Measurements from ENCODE around the gene PLA1A.

DNA sequence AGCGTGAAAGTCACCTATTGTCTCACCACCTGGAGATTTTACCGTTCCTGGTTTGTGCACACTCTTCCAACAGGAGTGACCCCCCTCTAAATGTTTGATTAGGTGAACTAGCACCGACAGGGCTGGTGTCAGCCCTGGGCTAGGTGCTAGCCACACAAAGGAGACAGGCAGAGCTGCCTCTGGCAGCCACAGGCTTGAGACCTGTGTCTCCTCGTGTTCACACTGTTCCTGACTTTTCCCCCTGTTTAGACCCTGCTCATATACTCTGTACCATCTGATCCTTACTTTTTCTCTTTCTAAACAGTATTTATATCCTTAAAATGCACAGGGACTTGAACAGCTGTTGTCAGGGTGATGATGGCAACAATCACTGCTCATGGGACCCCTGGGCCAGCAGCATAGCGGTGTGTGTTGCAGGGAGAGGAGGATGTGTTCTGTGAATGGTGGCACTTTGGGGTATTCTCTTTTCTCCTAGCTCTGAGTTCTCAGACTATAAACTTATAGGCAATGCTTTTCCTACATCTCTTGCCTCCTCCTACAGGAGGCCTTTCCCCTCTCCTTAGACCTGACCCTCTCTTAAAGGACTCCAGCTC is 43.8 kb upstream of the PLA1A start:
- TF ChIP-seq, protein P1, sequence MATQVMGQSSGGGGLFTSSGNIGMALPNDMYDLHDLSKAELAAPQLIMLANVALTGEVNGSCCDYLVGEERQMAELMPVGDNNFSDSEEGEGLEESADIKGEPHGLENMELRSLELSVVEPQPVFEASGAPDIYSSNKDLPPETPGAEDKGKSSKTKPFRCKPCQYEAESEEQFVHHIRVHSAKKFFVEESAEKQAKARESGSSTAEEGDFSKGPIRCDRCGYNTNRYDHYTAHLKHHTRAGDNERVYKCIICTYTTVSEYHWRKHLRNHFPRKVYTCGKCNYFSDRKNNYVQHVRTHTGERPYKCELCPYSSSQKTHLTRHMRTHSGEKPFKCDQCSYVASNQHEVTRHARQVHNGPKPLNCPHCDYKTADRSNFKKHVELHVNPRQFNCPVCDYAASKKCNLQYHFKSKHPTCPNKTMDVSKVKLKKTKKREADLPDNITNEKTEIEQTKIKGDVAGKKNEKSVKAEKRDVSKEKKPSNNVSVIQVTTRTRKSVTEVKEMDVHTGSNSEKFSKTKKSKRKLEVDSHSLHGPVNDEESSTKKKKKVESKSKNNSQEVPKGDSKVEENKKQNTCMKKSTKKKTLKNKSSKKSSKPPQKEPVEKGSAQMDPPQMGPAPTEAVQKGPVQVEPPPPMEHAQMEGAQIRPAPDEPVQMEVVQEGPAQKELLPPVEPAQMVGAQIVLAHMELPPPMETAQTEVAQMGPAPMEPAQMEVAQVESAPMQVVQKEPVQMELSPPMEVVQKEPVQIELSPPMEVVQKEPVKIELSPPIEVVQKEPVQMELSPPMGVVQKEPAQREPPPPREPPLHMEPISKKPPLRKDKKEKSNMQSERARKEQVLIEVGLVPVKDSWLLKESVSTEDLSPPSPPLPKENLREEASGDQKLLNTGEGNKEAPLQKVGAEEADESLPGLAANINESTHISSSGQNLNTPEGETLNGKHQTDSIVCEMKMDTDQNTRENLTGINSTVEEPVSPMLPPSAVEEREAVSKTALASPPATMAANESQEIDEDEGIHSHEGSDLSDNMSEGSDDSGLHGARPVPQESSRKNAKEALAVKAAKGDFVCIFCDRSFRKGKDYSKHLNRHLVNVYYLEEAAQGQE (IDR thresholded peaks at IDR 0.05; ENCODE audit: insufficient read depth in 1 of 2, low read depth in 2 of 2, low read length in 2 of 2) = no peak
- TF ChIP-seq TAF1 (IDR thresholded peaks at IDR 0.05; ENCODE audit: borderline replicate concordance, insufficient read depth, low read length) = no peak
- no peak for TF ChIP-seq POLR2AphosphoS5 (IDR thresholded peaks at IDR 0.05; ENCODE audit: low read depth, low read length)
- no peak for TF ChIP-seq SIN3A (IDR thresholded peaks at IDR 0.05; ENCODE audit: borderline replicate concordance, insufficient read depth, low read length)
